K562 (cell line): ENCODE measurements around the gene SEPTIN2. TPM values are rescaled to one million over a fixed set of nuclear protein-coding genes. Genes with fewer than 3 reads are reported as not detected.

ENCODE experiments used
- ATAC-seq: fragments of 200-7000 bp; cut with Tn5 transposase; 3 replicates; pipeline ENCODE4 v1.9.1; 2020; ENCODE audit warnings: moderate library complexity
- BruUV-seq: library from RNA; stranded (reverse); fragments of 400-500 nt; replicated peaks from 2 replicates; lab custom pipeline; 2021; lab: Mats Ljungman, UMichigan
- CTCF ChIA-PET: fragments of 300-600 bp; formaldehyde crosslinking; extraction: SDS; loops from one replicate; lab custom pipeline; 2021; ENCODE audit warnings: low intra/inter-chr PET ratio; lab: Yijun Ruan, JAX
- POLR2A ChIA-PET: fragments of 300-600, 350-650 bp; sonication (Branson Sonifier 250); formaldehyde crosslinking; extraction: SDS; loops from one replicate; lab custom pipeline; 2021; ENCODE audit warnings: antibody characterized with exemption, inconsistent platforms; lab: Yijun Ruan, JAX
- DNase-seq, 4 experiments: peaks; one replicate each; pipeline versions ENCODE4 v3.0.0 to v3.0.0-alpha.2; 2011 to 2018; ENCODE audit warnings: low spot score in 3 of 4, mixed read lengths in 3 of 4; ENCODE audit errors: extremely low read depth in 1 of 4
- FAIRE-seq: peaks from 2 replicates; lab custom pipeline; 2011; peaks lifted over from hg19 to GRCh38; lab: Jason Lieb, UNC
- H2AFZ ChIP-seq: 2 replicates; pipeline ENCODE4 v1.6.0; 2011; ENCODE audit warnings: low read depth, low read length, control low read depth, inconsistent platforms
- H3K27ac ChIP-seq: fragments of 200-600 bp; 3 replicates; pipeline ENCODE4 v1.8.0; 2011; ENCODE audit warnings: low read depth, mild to moderate bottlenecking, control low read depth, inconsistent platforms, low read length, moderate library complexity, mixed read lengths; ENCODE audit errors: extremely low read depth
- H3K27me3 ChIP-seq, 2 experiments: fragments of 300-600 bp in 1 of 2; 2 replicates in 1 of 2; 3 replicates in 1 of 2; pipeline versions ENCODE4 v1.6.0 to v1.8.0; 2011; ENCODE audit warnings: inconsistent platforms in 2 of 2, low read length in 2 of 2, mild to moderate bottlenecking in 1 of 2, mixed read lengths in 1 of 2, moderate library complexity in 1 of 2; ENCODE audit not compliant: control insufficient read depth in 2 of 2, insufficient read depth in 2 of 2
- H3K36me3 ChIP-seq: fragments of 300-600 bp; 3 replicates; pipeline ENCODE4 v1.8.0; 2011; ENCODE audit warnings: mild to moderate bottlenecking, low read length, inconsistent platforms; ENCODE audit not compliant: control insufficient read depth, insufficient read depth
- H3K4me1 ChIP-seq, 2 experiments: fragments of 200-600 bp in 1 of 2; replicated peaks in 1 of 2; 2 replicates in 1 of 2; 3 replicates in 1 of 2; pipeline versions ENCODE4 v1.5.1 to v1.8.0; 2011; ENCODE audit warnings: inconsistent platforms in 2 of 2, low read length in 2 of 2, mild to moderate bottlenecking in 1 of 2, mixed read lengths in 1 of 2, moderate library complexity in 1 of 2; ENCODE audit not compliant: control insufficient read depth in 2 of 2, insufficient read depth in 2 of 2
- H3K4me2 ChIP-seq: 2 replicates; pipeline ENCODE4 v1.6.1; 2011; ENCODE audit warnings: low read length, control low read depth, inconsistent platforms, mixed read lengths; ENCODE audit not compliant: insufficient read depth
- H3K4me3 ChIP-seq: fragments of 200-600 bp; sonication (generic), shearing (Covaris generic); 2 replicates; pipeline ENCODE4 v1.5.1; 2016; ENCODE audit warnings: control low read depth, inconsistent platforms
- H3K79me2 ChIP-seq: fragments of 200-600 bp; 3 replicates; pipeline ENCODE4 v1.8.0; 2011; ENCODE audit warnings: low read length, inconsistent platforms; ENCODE audit not compliant: control insufficient read depth, insufficient read depth
- H3K9ac ChIP-seq, 2 experiments: 2 replicates each; pipeline versions ENCODE4 v1.6.0 to v1.6.1; 2011; ENCODE audit warnings: low read depth in 2 of 2, low read length in 2 of 2, control low read depth in 1 of 2, inconsistent platforms in 1 of 2, mild to moderate bottlenecking in 1 of 2, mixed read lengths in 1 of 2; ENCODE audit not compliant: insufficient read depth in 1 of 2
- H3K9me1 ChIP-seq: one replicate; pipeline ENCODE4 v1.6.0; 2011; ENCODE audit warnings: inconsistent platforms, mild to moderate bottlenecking, low read length, moderate library complexity; ENCODE audit not compliant: control insufficient read depth, insufficient read depth
- H3K9me3 ChIP-seq: replicated peaks from 2 replicates; pipeline ENCODE4 v1.5.1; 2011; ENCODE audit warnings: low read depth, low read length, inconsistent platforms; ENCODE audit not compliant: control insufficient read depth, insufficient read depth
- H4K20me1 ChIP-seq: replicated peaks from 2 replicates; pipeline ENCODE4 v1.6.1; 2011; ENCODE audit warnings: low read length, inconsistent platforms, mixed read lengths; ENCODE audit not compliant: control insufficient read depth, insufficient read depth
- BACH1 ChIP-seq: fragments of 200-800 bp; sonication (Bioruptor generic); IDR thresholded peaks from 2 replicates; pipeline ENCODE4 v1.6.1; 2016; ENCODE audit warnings: missing genetic modification characterization, missing compliant biosample characterization
- DNMT1 ChIP-seq: fragments of 450-650 bp; IDR thresholded peaks from 2 replicates; pipeline ENCODE4 v1.6.1; 2016; ENCODE audit warnings: antibody characterized with exemption, mild to moderate bottlenecking
- DPF2 ChIP-seq: fragments of 450-650 bp; IDR thresholded peaks from 2 replicates; pipeline ENCODE4 v1.6.1; 2016
- HLTF ChIP-seq: fragments of 450-650 bp; IDR thresholded peaks from 2 replicates; pipeline ENCODE4 v1.6.1; 2016
- LEF1 ChIP-seq: fragments of 450-650 bp; IDR thresholded peaks from 2 replicates; pipeline ENCODE4 v1.6.1; 2016; ENCODE audit warnings: mild to moderate bottlenecking
- MAFK ChIP-seq: IDR thresholded peaks from 2 replicates; pipeline ENCODE4 v1.6.1; 2011; ENCODE audit warnings: low read length, improper control_type of control experiment
- NR1H2 ChIP-seq: sonication (generic); formaldehyde crosslinking; IDR thresholded peaks from 2 replicates; pipeline ENCODE4 v1.4.0; 2020; ENCODE audit warnings: mild to moderate bottlenecking, missing genetic modification reagents
- PHTF2 ChIP-seq: fragments of 250-450 bp; sonication (Bioruptor Pico); IDR thresholded peaks from 2 replicates; pipeline ENCODE4 v1.5.0; 2021; ENCODE audit warnings: mild to moderate bottlenecking
- RB1 ChIP-seq: fragments of 450-650 bp; IDR thresholded peaks from 2 replicates; pipeline ENCODE4 v1.6.1; 2017; ENCODE audit warnings: low read depth, mild to moderate bottlenecking
- SP1 ChIP-seq: sonication (generic); formaldehyde crosslinking; IDR thresholded peaks from 2 replicates; pipeline ENCODE4 v1.8.1; 2022; ENCODE audit warnings: mild to moderate bottlenecking, missing genetic modification reagents
- WGBS: fragments of 100-300 bp; shearing (Covaris generic); methylation state at CpG from one replicate; pipeline ENCODE4 v1.1.6; 2016; ENCODE audit warnings: low coverage, mixed read lengths; ENCODE audit not compliant: insufficient coverage; ENCODE audit errors: missing lambda C conversion rate; 5-methylcytosine and 5-hydroxymethylcytosine counted together
- in situ Hi-C: fragments of 300-500 bp; cut with MboI; formaldehyde crosslinking; loops from 4 replicates; pipeline ENCODE4 v1.15.0; 2018; ENCODE audit warnings: inconsistent platforms, mixed read lengths
- intact Hi-C: fragments of 100-400 bp; cut with micrococcal nuclease; formaldehyde crosslinking; loops from 2 replicates; pipeline ENCODE4 v1.14.2; 2022
- polyA plus RNA-seq, 8 experiments: library from polyadenylated mRNA; depleted of rRNA in 4 of 8; stranded (reverse) in 5 of 8; unstranded in 3 of 8; fragments of >200 nt; fragmentation: Nextera tagmentation in 2 of 8; fragmentation: Illumina TruSeq in 1 of 8; extraction: Ambion mirVana in 2 of 8; extraction: Trizol in 1 of 8; gene quantifications; 2 replicates each; pipeline versions ENCODE4 v1.2.1 to v1.2.3, GENCODE V29; 2011 to 2014; ENCODE audit warnings: inconsistent platforms in 1 of 8, missing spikeins in 1 of 8
- total RNA-seq, 7 experiments: library from RNA; depleted of rRNA in 6 of 7; stranded (reverse); fragments of >200 nt in 6 of 7; fragmentation: Illumina TruSeq in 2 of 7; extraction: Trizol in 2 of 7; gene quantifications; 2 replicates each; pipeline versions ENCODE4 v1.2.1 to v1.2.3, GENCODE V29; 2011 to 2021; ENCODE audit warnings: low replicate concordance in 1 of 7
- TF ChIP-seq, protein P1 (sequence below): conservative IDR thresholded peaks from 2 replicates; pipeline ENCODE4 v1.6.1; 2011; ENCODE audit warnings: low read depth, mild to moderate bottlenecking, low read length; ENCODE audit not compliant: control insufficient read depth
- TF ChIP-seq, protein P2 (sequence below): fragments of 450-650 bp; formaldehyde crosslinking; IDR thresholded peaks from 2 replicates; pipeline ENCODE4 v1.4.0; 2022; ENCODE audit warnings: missing genetic modification characterization
- TF ChIP-seq, protein P3 (sequence below), 2 experiments: fragments of 450-650 bp; formaldehyde crosslinking in 1 of 2; IDR thresholded peaks; 2 replicates each; pipeline versions ENCODE4 v1.4.0 to v1.6.1; 2014 to 2020; ENCODE audit warnings: mild to moderate bottlenecking in 2 of 2, borderline replicate concordance in 1 of 2, low read depth in 1 of 2

Gene SEPTIN2
- total and polyA plus RNA-seq, 9 of the 15 experiments (the other 6 are each of a cell fraction or from before 2014, with no cell fraction given): 121 to 367 (median 166) TPM

DNA sequence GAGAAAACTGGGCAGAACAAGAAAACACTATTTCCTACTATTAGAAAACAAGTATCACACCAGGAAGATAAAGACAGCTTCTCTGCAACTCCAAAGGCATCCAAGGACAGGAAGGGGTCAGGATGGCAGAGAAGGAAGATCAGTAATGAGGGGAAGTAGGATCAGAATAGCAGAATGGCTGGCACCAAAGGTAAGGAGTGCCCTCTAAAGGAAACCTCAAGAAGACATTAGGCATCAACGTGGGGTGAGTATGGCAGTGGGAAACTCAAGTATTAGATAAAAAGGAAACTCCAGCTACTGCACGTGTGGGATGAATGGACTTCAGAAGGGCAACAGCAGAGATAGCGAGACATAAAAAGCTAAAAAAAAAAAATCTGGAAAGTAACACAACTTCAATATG, 26.1 kb upstream of the SEPTIN2 start (continued):
- TF ChIP-seq MAFK: no peak
- TF ChIP-seq, all 486 proteins: peak for 0

DNA sequence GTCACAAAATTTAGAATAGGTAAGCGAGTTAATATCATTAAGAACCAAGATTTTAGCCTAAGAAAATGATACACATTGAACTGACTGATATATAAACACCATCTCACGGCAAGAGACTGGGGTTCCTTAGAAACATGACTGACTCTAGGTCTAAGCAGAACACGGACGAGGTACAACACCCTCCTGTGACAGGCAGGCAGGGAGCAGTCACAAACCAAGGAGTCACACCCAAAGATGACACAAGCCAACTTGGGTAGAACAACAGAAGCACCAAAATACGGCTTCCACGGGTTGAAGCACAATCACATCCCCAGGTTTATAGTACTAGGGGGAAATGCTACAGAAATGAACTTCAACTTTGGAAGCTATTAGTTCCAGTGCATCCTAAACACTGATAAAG, 24.6 kb upstream of the SEPTIN2 start:
- no peaks in the 10 kb centered on the region; a peak in 1 of 5 replicates for H3K4me1 ChIP-seq
- DNase-seq (no peak), FAIRE-seq (no peak), ATAC-seq (no peak)
- no peak overlapping the region for H3K9ac ChIP-seq
- no peaks in the 10 kb centered on the region for H3K27me3 ChIP-seq
- H3K27ac ChIP-seq: no peak overlapping the region
- no TSS peak for BruUV-seq
- H2AFZ ChIP-seq: no peak overlapping the region
- in situ Hi-C loops (no loop called here), intact Hi-C loops (no loop called here)
- WGBS: 72% methylated on average over 6 of the region's 6 CpGs
- peaks cover 21% of the 10 kb centered on the region; the same call in 2 of the 3 replicates for H3K36me3 ChIP-seq
- H3K9me1 ChIP-seq: no peaks in the 10 kb centered on the region
- peaks cover 87% of the 10 kb centered on the region for H3K79me2 ChIP-seq
- H3K4me3 ChIP-seq: no peak overlapping the region
- H3K4me2 ChIP-seq: no peak overlapping the region
- H3K9me3 ChIP-seq: no peaks in the 10 kb centered on the region
- POLR2A ChIA-PET: no interaction called here
- CTCF ChIA-PET: no interaction called here
- H4K20me1 ChIP-seq: 0 out of 2 replicates have a peak, but pooled peaks cover 13% of the 10 kb centered on the region
- TF ChIP-seq, protein P1, sequence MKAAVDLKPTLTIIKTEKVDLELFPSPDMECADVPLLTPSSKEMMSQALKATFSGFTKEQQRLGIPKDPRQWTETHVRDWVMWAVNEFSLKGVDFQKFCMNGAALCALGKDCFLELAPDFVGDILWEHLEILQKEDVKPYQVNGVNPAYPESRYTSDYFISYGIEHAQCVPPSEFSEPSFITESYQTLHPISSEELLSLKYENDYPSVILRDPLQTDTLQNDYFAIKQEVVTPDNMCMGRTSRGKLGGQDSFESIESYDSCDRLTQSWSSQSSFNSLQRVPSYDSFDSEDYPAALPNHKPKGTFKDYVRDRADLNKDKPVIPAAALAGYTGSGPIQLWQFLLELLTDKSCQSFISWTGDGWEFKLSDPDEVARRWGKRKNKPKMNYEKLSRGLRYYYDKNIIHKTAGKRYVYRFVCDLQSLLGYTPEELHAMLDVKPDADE: no peak
- TF ChIP-seq DPF2 (no peak), LEF1 (no peak), SP1 (CRISPR knock-in tag) (no peak), BACH1 (no peak), PHTF2 (CRISPR knock-in tag) (no peak), HLTF (no peak), DNMT1 (no peak), RB1 (no peak), NR1H2 (CRISPR knock-in tag) (no peak)
- TF ChIP-seq, protein P2, sequence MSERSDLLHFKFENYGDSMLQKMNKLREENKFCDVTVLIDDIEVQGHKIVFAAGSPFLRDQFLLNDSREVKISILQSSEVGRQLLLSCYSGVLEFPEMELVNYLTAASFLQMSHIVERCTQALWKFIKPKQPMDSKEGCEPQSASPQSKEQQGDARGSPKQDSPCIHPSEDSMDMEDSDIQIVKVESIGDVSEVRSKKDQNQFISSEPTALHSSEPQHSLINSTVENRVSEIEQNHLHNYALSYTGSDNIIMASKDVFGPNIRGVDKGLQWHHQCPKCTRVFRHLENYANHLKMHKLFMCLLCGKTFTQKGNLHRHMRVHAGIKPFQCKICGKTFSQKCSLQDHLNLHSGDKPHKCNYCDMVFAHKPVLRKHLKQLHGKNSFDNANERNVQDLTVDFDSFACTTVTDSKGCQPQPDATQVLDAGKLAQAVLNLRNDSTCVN (CRISPR knock-in tag): no peak
- TF ChIP-seq, protein P3, sequence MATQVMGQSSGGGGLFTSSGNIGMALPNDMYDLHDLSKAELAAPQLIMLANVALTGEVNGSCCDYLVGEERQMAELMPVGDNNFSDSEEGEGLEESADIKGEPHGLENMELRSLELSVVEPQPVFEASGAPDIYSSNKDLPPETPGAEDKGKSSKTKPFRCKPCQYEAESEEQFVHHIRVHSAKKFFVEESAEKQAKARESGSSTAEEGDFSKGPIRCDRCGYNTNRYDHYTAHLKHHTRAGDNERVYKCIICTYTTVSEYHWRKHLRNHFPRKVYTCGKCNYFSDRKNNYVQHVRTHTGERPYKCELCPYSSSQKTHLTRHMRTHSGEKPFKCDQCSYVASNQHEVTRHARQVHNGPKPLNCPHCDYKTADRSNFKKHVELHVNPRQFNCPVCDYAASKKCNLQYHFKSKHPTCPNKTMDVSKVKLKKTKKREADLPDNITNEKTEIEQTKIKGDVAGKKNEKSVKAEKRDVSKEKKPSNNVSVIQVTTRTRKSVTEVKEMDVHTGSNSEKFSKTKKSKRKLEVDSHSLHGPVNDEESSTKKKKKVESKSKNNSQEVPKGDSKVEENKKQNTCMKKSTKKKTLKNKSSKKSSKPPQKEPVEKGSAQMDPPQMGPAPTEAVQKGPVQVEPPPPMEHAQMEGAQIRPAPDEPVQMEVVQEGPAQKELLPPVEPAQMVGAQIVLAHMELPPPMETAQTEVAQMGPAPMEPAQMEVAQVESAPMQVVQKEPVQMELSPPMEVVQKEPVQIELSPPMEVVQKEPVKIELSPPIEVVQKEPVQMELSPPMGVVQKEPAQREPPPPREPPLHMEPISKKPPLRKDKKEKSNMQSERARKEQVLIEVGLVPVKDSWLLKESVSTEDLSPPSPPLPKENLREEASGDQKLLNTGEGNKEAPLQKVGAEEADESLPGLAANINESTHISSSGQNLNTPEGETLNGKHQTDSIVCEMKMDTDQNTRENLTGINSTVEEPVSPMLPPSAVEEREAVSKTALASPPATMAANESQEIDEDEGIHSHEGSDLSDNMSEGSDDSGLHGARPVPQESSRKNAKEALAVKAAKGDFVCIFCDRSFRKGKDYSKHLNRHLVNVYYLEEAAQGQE (IDR thresholded peaks at IDR 0.05; ENCODE audit: borderline replicate concordance): no peak
- TF ChIP-seq, protein P3 (CRISPR knock-in tag; IDR thresholded peaks at IDR 0.05; ENCODE audit: low read depth): no peak
